Neural progenitor cell (in vitro differentiated cells): Measurements from ENCODE around the gene MEI1.

Experiments used
- CTCF ChIP-seq: fragments of 200-600 bp; sonication (generic); IDR thresholded peaks from 2 replicates; pipeline ENCODE4 v1.5.1; 2017; ENCODE audit warnings: antibody characterized with exemption, mild to moderate bottlenecking
- EZH2phosphoT487 ChIP-seq: fragments of 200-600 bp; sonication (generic); IDR thresholded peaks from 2 replicates; pipeline ENCODE4 v1.6.1; 2017; ENCODE audit warnings: antibody characterized with exemption

- no peak for TF ChIP-seq CTCF
- no peak for TF ChIP-seq EZH2phosphoT487
Measured at GRCh38 chr22:41772645-41773044, 73.3 kb downstream of the MEI1 start.
